Smooth muscle cell (in vitro differentiated cells): ENCODE measurements around the gene POLR1G. TPM values are rescaled to one million over a fixed set of nuclear protein-coding genes. Genes with fewer than 3 reads are reported as not detected.

Experiments
- DNase-seq: peaks from one replicate; lab custom pipeline; 2025; ENCODE audit not compliant: unreplicated experiment; lab: John Stamatoyannopoulos, UW
- H2AFZ ChIP-seq: fragments of 200-600 bp; sonication (generic); 2 replicates; pipeline ENCODE4 v1.6.0; 2016; ENCODE audit warnings: antibody characterized with exemption, low read depth, mild to moderate bottlenecking
- H3F3A ChIP-seq: fragments of 200-600 bp; sonication (generic); 2 replicates; pipeline ENCODE4 v1.6.0; 2017; ENCODE audit warnings: antibody characterized with exemption, low read depth
- H3K27ac ChIP-seq: fragments of 200-600 bp; sonication (generic); 2 replicates; pipeline ENCODE4 v1.5.1; 2016; ENCODE audit warnings: low read depth, mild to moderate bottlenecking
- H3K27me3 ChIP-seq: fragments of 200-600 bp; sonication (generic); 2 replicates; pipeline ENCODE4 v1.6.1; 2016; ENCODE audit warnings: low read depth, mild to moderate bottlenecking
- H3K36me3 ChIP-seq: fragments of 200-600 bp; sonication (generic); 2 replicates; pipeline ENCODE4 v1.5.1; 2016; ENCODE audit warnings: low read depth
- H3K4me1 ChIP-seq: fragments of 200-600 bp; sonication (generic); 2 replicates; pipeline ENCODE4 v1.5.1; 2016; ENCODE audit warnings: low read depth
- H3K4me2 ChIP-seq: fragments of 200-600 bp; sonication (generic); 2 replicates; pipeline ENCODE4 v1.6.0; 2016; ENCODE audit warnings: mild to moderate bottlenecking
- H3K4me3 ChIP-seq: fragments of 200-600 bp; sonication (generic); 2 replicates; pipeline ENCODE4 v1.5.1; 2016; ENCODE audit warnings: mild to moderate bottlenecking
- H3K79me2 ChIP-seq: fragments of 200-600 bp; sonication (generic); 2 replicates; pipeline ENCODE4 v1.6.0; 2016; ENCODE audit warnings: low read depth, mild to moderate bottlenecking
- H3K9ac ChIP-seq: fragments of 200-600 bp; sonication (generic); 2 replicates; pipeline ENCODE4 v1.6.0; 2016; ENCODE audit warnings: low read depth
- H3K9me3 ChIP-seq: fragments of 200-600 bp; sonication (generic); replicated peaks from 2 replicates; pipeline ENCODE4 v1.5.1; 2016; ENCODE audit warnings: low read depth
- H4K20me1 ChIP-seq: fragments of 200-600 bp; sonication (generic); 2 replicates; pipeline ENCODE4 v1.6.0; 2016; ENCODE audit warnings: low read depth
- CTCF ChIP-seq: fragments of 200-600 bp; sonication (generic); IDR thresholded peaks from 2 replicates; pipeline ENCODE4 v1.5.1; 2017; ENCODE audit warnings: borderline replicate concordance, mild to moderate bottlenecking, antibody characterized with exemption; ENCODE audit not compliant: insufficient read depth, poor library complexity, severe bottlenecking
- WGBS: methylation state at CpG from one replicate; pipeline ENCODE4 v1.1.7; 2016; ENCODE audit warnings: low lambda C conversion rate; 5-methylcytosine and 5-hydroxymethylcytosine counted together
- polyA plus RNA-seq: library from polyadenylated mRNA; unstranded; fragments of >200 nt; fragmentation: Nextera tagmentation; extraction: Ambion mirVana; gene quantifications from 2 replicates; pipeline ENCODE4 v1.2.1, GENCODE V29; 2016
- total RNA-seq: library from RNA; depleted of rRNA; stranded (reverse); fragments of >200 nt; gene quantifications from 2 replicates; pipeline ENCODE4 v1.2.3, GENCODE V29; 2014

The POLR1G gene
- total and polyA plus RNA-seq, 2 experiments from 2014 or later, result 1.6 to 2.7 TPM

- no peaks in the 10 kb centered on the region for H3K36me3 ChIP-seq
- no peaks in the 10 kb centered on the region for H3K4me1 ChIP-seq
- H3K9me3 ChIP-seq, result no peaks in the 10 kb centered on the region
- no peaks in the 10 kb centered on the region for H3K79me2 ChIP-seq
- 96% methylated on average over 12 of the region's 12 CpGs for WGBS
- H4K20me1 ChIP-seq, result no peaks in the 10 kb centered on the region
- no peak overlapping the region for H3K4me3 ChIP-seq
- H3K27ac ChIP-seq, result no peak overlapping the region
- TF ChIP-seq CTCF, result no peak
- H3K27me3 ChIP-seq, result no peaks in the 10 kb centered on the region
- no peak overlapping the region for H3K9ac ChIP-seq
- no peak for DNase-seq
- no peak overlapping the region for H2AFZ ChIP-seq
- no peak overlapping the region for H3K4me2 ChIP-seq
- H3F3A ChIP-seq, result no peaks in the 10 kb centered on the region
These were observed 41.7 kb upstream of the POLR1G start for GRCh38 chr19:45364696-45365095.

GRCh38 chr19:45368127-45368526 lies 38.3 kb upstream of the POLR1G start:
- Histone ChIP-seq H3K4me3 (no peak overlapping the region), H3F3A (no peaks in the 10 kb centered on the region), H2AFZ (no peak overlapping the region), H3K9me3 (no peaks in the 10 kb centered on the region), H4K20me1 (no peaks in the 10 kb centered on the region), H3K36me3 (no peaks in the 10 kb centered on the region), H3K27me3 (no peaks in the 10 kb centered on the region), H3K9ac (no peak overlapping the region), H3K4me1 (peaks cover 6% of the 10 kb centered on the region), H3K27ac (no peak overlapping the region), H3K4me2 (no peak overlapping the region), H3K79me2 (no peaks in the 10 kb centered on the region)
- 97% methylated on average over 4 of the region's 4 CpGs for WGBS
- no peak for DNase-seq
- no peak for TF ChIP-seq CTCF

GRCh38 chr19:45368737-45369340 lies 37.6 kb upstream of the POLR1G start:
- no peaks in the 10 kb centered on the region for H3F3A ChIP-seq
- H3K79me2 ChIP-seq, result no peaks in the 10 kb centered on the region
- no peaks in the 10 kb centered on the region for H4K20me1 ChIP-seq
- H3K27ac ChIP-seq, result no peak overlapping the region
- no peak overlapping the region for H2AFZ ChIP-seq
- no peak for DNase-seq
- H3K9ac ChIP-seq, result no peak overlapping the region
- no peaks in the 10 kb centered on the region for H3K9me3 ChIP-seq
- no peaks in the 10 kb centered on the region for H3K27me3 ChIP-seq
- no peak overlapping the region for H3K4me2 ChIP-seq
- H3K4me3 ChIP-seq, result no peak overlapping the region
- 88% methylated on average over 11 of the region's 11 CpGs for WGBS
- peaks cover 6% of the 10 kb centered on the region for H3K4me1 ChIP-seq
- H3K36me3 ChIP-seq, result no peaks in the 10 kb centered on the region
- no peak for TF ChIP-seq CTCF
